ENCODE results near the gene C3.
"Not testable (repeated sequence)": the region's sequence is repeated elsewhere in the genome, so short reads cannot be mapped to it uniquely, and the experiment has no call there.

C3 gene

GRCh38 chr19:6765738-6766356, 45.4 kb upstream of the C3 start:
- peak overlapping the region; percentile 78 for H3K27ac ChIP-seq
- TF ChIP-seq CTCF (IDR thresholded peaks at IDR 0.05), result no peak
- TF ChIP-seq ZFX (IDR thresholded peaks at IDR 0.05; ENCODE audit: borderline replicate concordance), result no peak

GRCh38 chr19:6762253-6762797, 41.9 kb upstream of the C3 start:
- H3K27ac ChIP-seq, result not testable (repeated sequence)

- H3K27ac ChIP-seq, result no peak overlapping the region
- TF ChIP-seq ZFX (IDR thresholded peaks at IDR 0.05; ENCODE audit: borderline replicate concordance) (no peak), CTCF (IDR thresholded peaks at IDR 0.05) (no peak)
Measured at GRCh38 chr19:6761053-6761676, 40.7 kb upstream of the C3 start.

- TF ChIP-seq ZFX (IDR thresholded peaks at IDR 0.05; ENCODE audit: borderline replicate concordance) (no peak), CTCF (IDR thresholded peaks at IDR 0.05) (no peak)
- no peak overlapping the region for H3K27ac ChIP-seq
Measured at GRCh38 chr19:6760606-6761005, 40.2 kb upstream of the C3 start.

- TF ChIP-seq ZFX (IDR thresholded peaks at IDR 0.05; ENCODE audit: borderline replicate concordance), result no peak
- no peak for TF ChIP-seq CTCF (IDR thresholded peaks at IDR 0.05)
- H3K27ac ChIP-seq, result no peak overlapping the region
Measured at GRCh38 chr19:6754653-6755463, 34.4 kb upstream of the C3 start.

GRCh38 chr19:6754136-6754535, 33.7 kb upstream of the C3 start:
- H3K27ac ChIP-seq, result no peak overlapping the region
- TF ChIP-seq ZFX (IDR thresholded peaks at IDR 0.05; ENCODE audit: borderline replicate concordance) (no peak), CTCF (IDR thresholded peaks at IDR 0.05) (no peak)

- TF ChIP-seq CTCF (IDR thresholded peaks at IDR 0.05) (no peak), ZFX (IDR thresholded peaks at IDR 0.05; ENCODE audit: borderline replicate concordance) (no peak)
- H3K27ac ChIP-seq, result no peak overlapping the region
Measured at GRCh38 chr19:6753178-6754031, 33.0 kb upstream of the C3 start.

All from 22Rv1 (cell line).